Measurements from ENCODE around the gene SCML1. TPM values are rescaled to one million over a fixed set of nuclear protein-coding genes. Genes with fewer than 3 reads are reported as not detected.

Gene SCML1
- total and polyA plus RNA-seq, 2 of the 4 experiments (the other 2 are of a cell fraction), result 4.1 to 12.2 TPM

DNA sequence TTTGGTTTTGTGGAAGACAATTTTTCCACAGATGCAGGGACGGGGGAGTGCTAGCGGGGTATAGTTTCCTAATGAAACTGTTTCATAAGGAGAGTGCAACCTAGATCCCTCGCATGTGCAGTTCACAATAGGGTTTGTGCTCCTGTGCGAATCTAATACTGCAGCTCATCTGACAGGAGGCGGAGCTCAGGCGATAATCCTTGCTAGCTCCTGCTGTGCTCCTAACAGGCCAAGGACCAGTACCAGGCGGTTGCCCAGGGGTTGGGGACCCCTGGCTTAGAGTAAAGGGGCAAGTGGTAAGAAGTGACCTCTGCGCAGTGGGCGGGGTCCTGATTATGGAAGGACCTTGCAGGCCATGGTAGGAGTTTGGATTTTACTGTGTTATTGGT is 3.8 kb downstream of the SCML1 start:
- H3K27me3 ChIP-seq (ENCODE audit: control insufficient read depth, insufficient read depth, low read length), result no peaks in the 10 kb centered on the region
- no peaks in the 10 kb centered on the region; a peak in 2 of 4 replicates for H3K79me1 ChIP-seq (ENCODE audit: low read depth in 1 of 2, low read length in 2 of 2)
- H2BK20ac ChIP-seq (ENCODE audit: low read depth, low read length), result no peak overlapping the region
- no TSS peak for BruUV-seq (replicated peaks)
- no peak overlapping the region for H4K91ac ChIP-seq (ENCODE audit: insufficient read depth, low read depth, low read length)
- dilution Hi-C loops (cut with HindIII; ENCODE audit: low sequenced_read_pairs, unreplicated experiment) (no loop called here), intact Hi-C loops (cut with micrococcal nuclease) (no loop called here), in situ Hi-C loops (cut with MboI; ENCODE audit: low sequenced_read_pairs) (no loop called here)
- H2AK9ac ChIP-seq (replicated peaks; ENCODE audit: low read depth, low read length, poor library complexity), result no peak overlapping the region
- no CpG with 5 or more reads among the region's 9 CpGs for WGBS, 2 experiments (ENCODE audit: extremely low coverage in 2 of 2, insufficient read length in 1 of 2)
- no peak overlapping the region for H3K18ac ChIP-seq (ENCODE audit: low read depth, low read length)
- no peak overlapping the region for H2AFZ ChIP-seq (replicated peaks; ENCODE audit: low read length, poor library complexity)
- H2AK5ac ChIP-seq (ENCODE audit: low read depth, low read length), result no peak overlapping the region
- H3K9me3 ChIP-seq (ENCODE audit: control insufficient read depth, insufficient read depth, low read length), result no peaks in the 10 kb centered on the region
- no peaks in the 10 kb centered on the region for H3K4me1 ChIP-seq (ENCODE audit: control insufficient read depth, insufficient read depth, low read length)
- H3K4ac ChIP-seq (ENCODE audit: low read depth, low read length), result no peak overlapping the region
- no peak overlapping the region for H2BK5ac ChIP-seq (ENCODE audit: low read depth, low read length, poor library complexity, severe bottlenecking)
- H4K5ac ChIP-seq (ENCODE audit: low read depth, low read length), result no peak overlapping the region
- ChIA-PET CTCF (no interaction called here), POLR2A (ENCODE audit: unreplicated experiment) (no interaction called here)
- H4K20me1 ChIP-seq (ENCODE audit: insufficient read depth, low read length), result peaks cover 3% of the 10 kb centered on the region; the same call in 1 of the 2 replicates
- no peak for ATAC-seq (ENCODE audit: low read depth)
- H3K9me1 ChIP-seq (ENCODE audit: insufficient read depth, low read length), result no peaks in the 10 kb centered on the region
- H2BK15ac ChIP-seq (ENCODE audit: low read depth, low read length), result no peak overlapping the region
- H2BK120ac ChIP-seq (ENCODE audit: low read depth, low read length), result no peak overlapping the region
- no peak for DNase-seq
- no peak overlapping the region for H3K14ac ChIP-seq (replicated peaks; ENCODE audit: low read depth, low read length)
- H3K36me3 ChIP-seq (ENCODE audit: control insufficient read depth, insufficient read depth, low read length), result no peaks in the 10 kb centered on the region
- no peak overlapping the region for H4K8ac ChIP-seq (ENCODE audit: low read depth in 2 of 2, low read length in 2 of 2)
- no peak overlapping the region for H3K4me2 ChIP-seq (ENCODE audit: low read depth, low read length)
- H3K56ac ChIP-seq (ENCODE audit: extremely low read depth, insufficient read depth, low read length), result no peak overlapping the region
- no peak overlapping the region for H3K27ac ChIP-seq (ENCODE audit: insufficient read depth, low read length)
- H3K23ac ChIP-seq (ENCODE audit: low read depth, low read length), result no peak overlapping the region
- no peak overlapping the region for H3K9ac ChIP-seq (ENCODE audit: low read depth, low read length)
- H3K4me3 ChIP-seq (ENCODE audit: insufficient read depth, low read depth, low read length), result no peak overlapping the region
- TF ChIP-seq CEBPB (IDR thresholded peaks at IDR 0.05; ENCODE audit: low read depth, low read length), result no peak
- no peak for TF ChIP-seq MAFK (IDR thresholded peaks at IDR 0.05; ENCODE audit: low read depth, low read length)
- no peak for TF ChIP-seq FOS (IDR thresholded peaks at IDR 0.05; ENCODE audit: low read depth, low read length)
- TF ChIP-seq, protein P1, sequence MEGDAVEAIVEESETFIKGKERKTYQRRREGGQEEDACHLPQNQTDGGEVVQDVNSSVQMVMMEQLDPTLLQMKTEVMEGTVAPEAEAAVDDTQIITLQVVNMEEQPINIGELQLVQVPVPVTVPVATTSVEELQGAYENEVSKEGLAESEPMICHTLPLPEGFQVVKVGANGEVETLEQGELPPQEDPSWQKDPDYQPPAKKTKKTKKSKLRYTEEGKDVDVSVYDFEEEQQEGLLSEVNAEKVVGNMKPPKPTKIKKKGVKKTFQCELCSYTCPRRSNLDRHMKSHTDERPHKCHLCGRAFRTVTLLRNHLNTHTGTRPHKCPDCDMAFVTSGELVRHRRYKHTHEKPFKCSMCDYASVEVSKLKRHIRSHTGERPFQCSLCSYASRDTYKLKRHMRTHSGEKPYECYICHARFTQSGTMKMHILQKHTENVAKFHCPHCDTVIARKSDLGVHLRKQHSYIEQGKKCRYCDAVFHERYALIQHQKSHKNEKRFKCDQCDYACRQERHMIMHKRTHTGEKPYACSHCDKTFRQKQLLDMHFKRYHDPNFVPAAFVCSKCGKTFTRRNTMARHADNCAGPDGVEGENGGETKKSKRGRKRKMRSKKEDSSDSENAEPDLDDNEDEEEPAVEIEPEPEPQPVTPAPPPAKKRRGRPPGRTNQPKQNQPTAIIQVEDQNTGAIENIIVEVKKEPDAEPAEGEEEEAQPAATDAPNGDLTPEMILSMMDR (conservative IDR thresholded peaks at IDR 0.05; ENCODE audit: low read depth, low read length), result no peak
- no peak for TF ChIP-seq RAD21 (IDR thresholded peaks at IDR 0.05; ENCODE audit: low read length)
- TF ChIP-seq, protein P2, sequence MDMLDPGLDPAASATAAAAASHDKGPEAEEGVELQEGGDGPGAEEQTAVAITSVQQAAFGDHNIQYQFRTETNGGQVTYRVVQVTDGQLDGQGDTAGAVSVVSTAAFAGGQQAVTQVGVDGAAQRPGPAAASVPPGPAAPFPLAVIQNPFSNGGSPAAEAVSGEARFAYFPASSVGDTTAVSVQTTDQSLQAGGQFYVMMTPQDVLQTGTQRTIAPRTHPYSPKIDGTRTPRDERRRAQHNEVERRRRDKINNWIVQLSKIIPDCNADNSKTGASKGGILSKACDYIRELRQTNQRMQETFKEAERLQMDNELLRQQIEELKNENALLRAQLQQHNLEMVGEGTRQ (IDR thresholded peaks at IDR 0.05; ENCODE audit: low read depth, low read length), result no peak
- no peak for TF ChIP-seq NFE2L2 (IDR thresholded peaks at IDR 0.05; ENCODE audit: low read depth, low read length)
- TF ChIP-seq, protein P3, sequence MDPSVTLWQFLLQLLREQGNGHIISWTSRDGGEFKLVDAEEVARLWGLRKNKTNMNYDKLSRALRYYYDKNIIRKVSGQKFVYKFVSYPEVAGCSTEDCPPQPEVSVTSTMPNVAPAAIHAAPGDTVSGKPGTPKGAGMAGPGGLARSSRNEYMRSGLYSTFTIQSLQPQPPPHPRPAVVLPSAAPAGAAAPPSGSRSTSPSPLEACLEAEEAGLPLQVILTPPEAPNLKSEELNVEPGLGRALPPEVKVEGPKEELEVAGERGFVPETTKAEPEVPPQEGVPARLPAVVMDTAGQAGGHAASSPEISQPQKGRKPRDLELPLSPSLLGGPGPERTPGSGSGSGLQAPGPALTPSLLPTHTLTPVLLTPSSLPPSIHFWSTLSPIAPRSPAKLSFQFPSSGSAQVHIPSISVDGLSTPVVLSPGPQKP (IDR thresholded peaks at IDR 0.05; ENCODE audit: borderline replicate concordance, low read depth, low read length), result no peak
- no peak for TF ChIP-seq CHD1 (IDR thresholded peaks at IDR 0.05; ENCODE audit: low read depth, low read length)
- TF ChIP-seq MXI1 (IDR thresholded peaks at IDR 0.05; ENCODE audit: borderline replicate concordance, low read depth, low read length), result no peak
- TF ChIP-seq POLR2A (IDR thresholded peaks at IDR 0.05; ENCODE audit: low read depth, low read length), result no peak
- no peak for TF ChIP-seq RCOR1 (IDR thresholded peaks at IDR 0.05; ENCODE audit: insufficient replicate concordance, low read length)
- no peak for TF ChIP-seq MAZ (IDR thresholded peaks at IDR 0.05; ENCODE audit: borderline replicate concordance, low read depth, low read length)
- no peak for TF ChIP-seq SMC3 (IDR thresholded peaks at IDR 0.05; ENCODE audit: low read depth, low read length)
- TF ChIP-seq BHLHE40 (IDR thresholded peaks at IDR 0.05; ENCODE audit: low read depth, low read length), result no peak
- TF ChIP-seq RFX5 (IDR thresholded peaks at IDR 0.05; ENCODE audit: low read depth, low read length), result no peak

All from IMR-90 (cell line).